HPDE6-E6E7 (cell line): ENCODE measurements around the gene NRXN3.
"Not testable (repeated sequence)": the region's sequence is repeated elsewhere in the genome, so short reads cannot be mapped to it uniquely, and the experiment has no call there.

ENCODE experiments used
- DNase-seq: peaks from one replicate; pipeline ENCODE4 v3.0.0; 2011; ENCODE audit warnings: missing footprints; ENCODE audit errors: extremely low spot score

Gene NRXN3

GRCh38 chr14:78997811-78998210, 827.6 kb downstream of the NRXN3 start:
- DNase-seq: no peak

DNA sequence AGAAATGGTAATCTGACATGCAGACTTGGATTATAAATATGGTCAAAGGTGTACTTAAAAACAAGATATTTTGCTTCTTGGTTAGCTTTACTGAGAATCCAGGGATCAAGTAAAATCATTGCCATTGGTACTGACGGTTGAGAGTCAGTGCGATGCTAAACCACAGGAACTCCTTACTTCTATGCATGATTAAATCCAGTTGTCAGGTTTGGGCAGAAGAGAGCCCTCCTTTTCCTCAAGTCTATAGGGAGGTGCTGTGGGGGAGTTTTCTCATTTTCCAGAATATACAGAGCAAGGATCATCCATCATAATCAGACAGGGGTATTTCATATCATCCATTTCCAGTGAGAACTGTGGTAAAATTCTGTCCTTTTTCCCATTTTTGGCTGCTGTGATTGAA, 839.1 kb downstream of the NRXN3 start:
- DNase-seq: no peak

GRCh38 chr14:79011091-79011919, 841.1 kb downstream of the NRXN3 start:
- peak; percentile 57 for DNase-seq

GRCh38 chr14:79011920-79012204, 841.7 kb downstream of the NRXN3 start:
- DNase-seq: no peak

DNA sequence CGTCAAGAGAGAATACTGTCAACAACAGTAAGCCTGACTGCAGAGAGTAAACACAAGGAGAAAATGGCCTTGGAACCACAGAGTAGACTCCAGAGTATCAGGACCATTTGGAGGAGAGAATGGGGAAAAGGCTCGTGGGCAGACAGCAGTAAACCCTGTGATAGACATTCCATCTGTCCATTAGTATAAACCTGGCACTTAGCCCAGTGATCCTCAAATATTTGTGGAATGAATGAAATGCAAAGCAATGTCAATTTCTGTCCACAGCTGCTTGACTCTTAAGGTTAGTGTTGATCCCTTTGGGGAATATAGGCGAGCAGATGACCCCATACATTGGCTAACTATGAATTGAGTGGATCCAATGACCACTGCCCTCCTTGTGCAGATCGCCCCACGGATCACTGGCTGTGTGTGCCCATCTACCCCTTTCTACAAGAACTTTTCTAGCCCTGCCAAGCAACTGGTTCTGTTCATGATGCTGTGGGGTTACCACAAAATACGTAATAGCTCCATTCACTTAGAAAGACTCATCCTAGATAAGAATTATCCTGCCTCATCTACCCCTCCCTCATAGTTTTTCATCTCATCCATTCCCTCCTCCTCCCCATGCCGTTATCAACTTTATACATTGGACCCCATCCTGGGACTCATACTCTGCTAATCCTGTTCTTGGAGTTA, 846.8 kb downstream of the NRXN3 start:
- no peak for DNase-seq

- DNase-seq: no peak
These were observed 847.4 kb downstream of the NRXN3 start for GRCh38 chr14:79017561-79017960.

DNA sequence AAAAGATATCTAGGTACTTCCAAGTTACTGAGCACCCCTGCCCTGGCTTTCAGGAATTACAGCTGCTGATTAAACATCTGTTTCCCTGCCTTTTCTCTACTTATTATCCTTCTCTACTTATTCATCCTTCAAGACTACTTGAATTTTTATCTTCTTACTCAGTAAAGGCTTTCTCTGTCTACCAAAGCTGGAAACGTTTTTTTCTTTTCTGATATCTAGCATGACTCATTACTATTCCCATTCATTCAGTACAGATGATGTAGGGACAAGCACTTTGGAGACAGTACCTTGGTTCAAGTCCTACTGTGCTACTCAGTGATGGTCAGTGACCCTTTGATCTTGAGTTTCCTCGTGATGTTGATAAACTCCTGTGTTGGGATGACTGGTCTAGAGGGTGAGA, 848.7 kb downstream of the NRXN3 start:
- DNase-seq: no peak

DNA sequence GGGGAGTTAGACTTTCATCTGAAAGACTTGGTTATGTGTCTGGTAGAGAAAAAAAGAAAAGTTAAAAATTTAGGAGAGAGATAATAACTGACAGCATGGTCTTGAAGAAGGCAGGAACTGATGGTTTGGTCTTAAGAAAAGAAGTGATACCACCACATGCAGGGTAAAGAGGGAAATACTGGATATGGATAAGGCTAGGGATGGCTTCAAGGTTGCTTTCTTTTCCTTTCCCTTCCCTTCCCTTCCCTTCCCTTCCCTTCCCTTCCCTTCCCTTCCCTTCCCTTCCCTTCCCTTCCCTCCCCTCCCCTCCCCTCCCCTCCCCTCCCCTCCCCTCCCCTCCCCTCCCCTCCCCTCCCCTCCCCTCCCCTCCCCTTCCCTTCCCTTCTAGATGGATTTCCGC, 849.7 kb downstream of the NRXN3 start:
- not testable (repeated sequence) for DNase-seq

- DNase-seq: no peak
These were observed 851.6 kb downstream of the NRXN3 start for GRCh38 chr14:79021766-79022165.

GRCh38 chr14:79027138-79027537, 857.0 kb downstream of the NRXN3 start:
- DNase-seq: no peak

- no peak for DNase-seq
These were observed 858.1 kb downstream of the NRXN3 start for GRCh38 chr14:79028281-79028680.

DNA sequence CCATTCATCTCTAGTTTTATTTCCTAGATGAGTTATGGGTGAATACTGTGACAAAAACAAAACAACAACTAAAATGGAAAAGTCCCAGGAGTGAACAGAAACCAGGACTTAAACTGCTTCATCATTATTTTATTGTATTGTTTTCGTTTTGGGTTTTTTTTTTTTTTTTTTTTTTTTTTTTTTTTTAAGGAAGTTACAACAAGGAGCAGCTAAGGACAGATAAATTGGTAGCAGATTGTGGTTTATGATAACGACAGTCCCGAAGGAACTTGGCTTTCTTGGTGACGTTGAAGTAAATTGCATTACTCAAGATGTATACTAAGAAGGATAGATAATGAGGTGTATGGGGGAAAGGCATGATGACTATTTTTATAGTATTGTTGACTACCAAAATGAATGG, 866.3 kb downstream of the NRXN3 start:
- no peak for DNase-seq

DNA sequence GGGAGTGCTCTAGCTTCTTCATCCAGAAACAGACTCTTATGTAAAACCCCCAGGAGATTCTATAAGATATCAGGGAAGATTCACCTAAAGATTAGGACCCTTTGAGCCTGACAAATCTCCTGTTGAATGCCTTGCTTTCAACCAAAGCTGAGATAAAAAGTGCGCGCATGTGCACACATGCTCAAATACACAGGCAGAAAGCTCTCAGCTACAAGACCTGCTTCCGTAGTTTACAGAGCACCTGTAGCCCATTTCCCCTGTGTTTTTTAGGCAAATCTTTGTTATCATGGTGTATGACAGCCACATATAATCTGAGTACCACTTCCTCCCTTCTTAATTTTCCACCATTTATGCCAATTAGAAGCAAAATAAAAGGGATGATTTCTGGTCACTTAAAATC, 866.9 kb downstream of the NRXN3 start:
- DNase-seq: no peak

GRCh38 chr14:79037593-79037992, 867.4 kb downstream of the NRXN3 start:
- DNase-seq: no peak

- no peak for DNase-seq
These were observed 870.6 kb downstream of the NRXN3 start for GRCh38 chr14:79040790-79041189.

DNA sequence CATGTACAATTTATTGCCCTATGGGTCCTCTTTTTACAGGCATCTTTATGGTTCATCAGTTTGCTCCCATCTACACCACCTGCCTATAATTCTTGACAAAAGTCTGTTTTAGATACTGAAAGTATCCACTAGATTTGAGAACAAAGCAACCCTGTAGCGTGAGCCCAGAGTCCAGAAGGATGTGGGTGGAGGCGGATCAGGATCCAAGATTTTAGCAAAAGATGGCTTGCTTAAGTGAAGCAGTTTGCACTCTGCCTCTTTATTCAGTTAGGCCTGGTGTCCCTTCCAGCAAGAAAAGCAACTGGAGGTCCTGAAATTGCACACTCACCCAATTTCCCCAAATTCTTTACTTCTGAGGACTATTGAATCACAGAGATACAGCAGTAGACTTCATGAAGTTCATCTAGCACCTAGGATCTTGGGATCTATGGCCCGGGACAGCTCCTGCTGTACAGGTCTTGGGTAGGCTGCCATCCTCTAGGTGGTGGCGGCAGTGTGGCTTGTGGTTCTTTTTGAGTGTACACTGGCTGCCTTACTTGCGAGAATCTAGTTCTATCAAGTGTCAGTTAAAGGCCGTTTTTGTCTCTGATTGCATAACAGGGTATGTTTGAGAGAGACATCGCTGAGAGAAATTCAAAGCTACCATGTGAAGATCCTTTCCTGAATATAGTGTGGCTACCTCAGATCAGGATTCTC, 873.2 kb downstream of the NRXN3 start:
- DNase-seq: no peak

DNA sequence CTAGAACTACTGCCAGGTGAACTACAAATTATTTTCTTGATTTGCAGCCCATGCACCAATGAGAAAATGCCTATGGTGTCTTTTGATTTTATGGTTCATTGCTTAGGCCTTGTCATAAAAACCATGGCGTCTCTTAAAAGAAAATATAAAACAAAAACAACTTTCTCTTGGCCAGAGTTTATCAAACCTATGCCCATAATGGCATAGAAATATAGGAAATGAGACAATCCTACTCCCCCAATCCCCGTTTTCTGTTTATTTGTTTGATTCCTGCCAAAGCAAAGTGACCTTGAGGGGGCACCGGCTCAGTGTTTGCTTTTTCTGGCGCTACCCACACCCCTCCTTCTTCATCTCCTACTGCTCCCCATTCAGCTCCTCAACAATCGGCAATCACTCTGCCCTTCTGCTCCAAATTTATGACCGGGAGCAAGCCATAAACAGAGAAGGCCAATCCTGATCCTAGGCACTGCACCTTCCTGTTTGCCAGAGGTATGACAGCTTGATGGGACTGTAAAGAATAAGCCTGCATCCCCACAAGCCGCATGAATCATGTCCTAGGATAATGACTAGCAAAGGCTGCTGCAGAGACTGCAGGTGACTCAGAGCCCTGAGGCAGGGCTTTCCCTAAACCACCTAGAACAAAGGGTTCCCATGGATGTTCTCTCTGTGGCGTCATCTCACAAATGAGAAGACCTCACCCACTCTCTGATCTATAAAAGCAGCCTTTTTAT, 874.9 kb downstream of the NRXN3 start:
- peak; percentile 92 for DNase-seq

- no peak for DNase-seq
These were observed 880.9 kb downstream of the NRXN3 start for GRCh38 chr14:79050787-79051727.

DNA sequence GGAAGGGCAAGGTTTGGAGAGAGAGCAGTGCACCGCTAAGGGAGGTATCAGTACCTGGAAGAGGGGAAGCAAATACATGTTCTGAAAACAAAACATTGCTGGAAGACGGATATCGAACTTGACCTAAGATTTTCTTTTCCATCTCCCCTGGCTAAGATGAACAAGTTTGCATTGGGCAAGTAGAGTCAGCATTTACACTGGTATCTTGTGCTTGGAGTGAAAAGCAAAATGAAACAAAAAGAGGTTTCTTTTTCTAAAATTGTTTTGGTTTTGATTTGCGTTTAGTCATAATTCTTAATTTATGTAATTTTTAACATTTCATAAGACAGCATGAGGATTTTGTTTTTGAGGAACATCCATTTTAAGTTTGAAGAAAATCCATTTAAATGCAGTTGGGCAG, 881.6 kb downstream of the NRXN3 start:
- DNase-seq: no peak

- DNase-seq: no peak
These were observed 886.7 kb downstream of the NRXN3 start for GRCh38 chr14:79056879-79057278.

DNA sequence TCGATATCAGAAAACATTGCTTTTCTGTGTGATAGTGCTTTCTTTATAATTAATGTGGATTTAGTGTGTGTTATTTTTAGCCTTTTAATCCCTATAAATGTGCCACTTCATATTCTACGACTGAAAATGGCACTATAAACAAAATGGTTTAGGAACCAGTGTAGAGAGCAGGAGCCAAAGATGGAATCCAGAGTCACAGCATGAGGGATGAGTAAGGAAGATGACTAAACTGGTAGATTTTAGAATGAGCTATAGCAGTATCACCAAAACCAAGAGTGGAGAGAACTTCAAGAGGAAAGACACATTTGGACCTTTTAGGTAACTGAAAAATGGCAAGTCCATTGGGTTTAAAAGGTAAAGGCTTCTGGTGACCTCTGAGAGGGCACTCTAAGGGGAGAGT, 887.2 kb downstream of the NRXN3 start:
- no peak for DNase-seq
